ENCODE measurements around the gene SMOC2.

DNA sequence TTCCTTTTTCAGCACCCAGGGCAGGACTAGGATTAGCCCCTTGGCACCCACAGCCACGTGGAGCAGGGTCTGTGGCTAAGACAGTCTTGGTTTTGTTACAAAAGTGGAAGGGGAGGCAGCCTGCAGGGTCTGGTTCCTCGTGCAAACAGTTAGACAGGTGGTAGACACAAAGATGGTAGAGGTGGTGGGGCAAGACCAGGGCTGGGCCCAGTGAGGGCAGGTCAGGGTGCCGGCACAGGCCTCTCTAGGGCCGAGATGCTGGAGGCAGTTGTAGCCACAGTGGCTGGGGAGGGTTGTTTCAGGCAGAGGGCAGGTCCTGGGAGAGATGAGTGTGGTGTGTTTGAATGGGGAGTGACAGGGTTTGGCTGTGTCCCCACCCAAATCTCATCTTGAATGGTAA, 161.6 kb downstream of the SMOC2 start:
- TF ChIP-seq, protein P1, sequence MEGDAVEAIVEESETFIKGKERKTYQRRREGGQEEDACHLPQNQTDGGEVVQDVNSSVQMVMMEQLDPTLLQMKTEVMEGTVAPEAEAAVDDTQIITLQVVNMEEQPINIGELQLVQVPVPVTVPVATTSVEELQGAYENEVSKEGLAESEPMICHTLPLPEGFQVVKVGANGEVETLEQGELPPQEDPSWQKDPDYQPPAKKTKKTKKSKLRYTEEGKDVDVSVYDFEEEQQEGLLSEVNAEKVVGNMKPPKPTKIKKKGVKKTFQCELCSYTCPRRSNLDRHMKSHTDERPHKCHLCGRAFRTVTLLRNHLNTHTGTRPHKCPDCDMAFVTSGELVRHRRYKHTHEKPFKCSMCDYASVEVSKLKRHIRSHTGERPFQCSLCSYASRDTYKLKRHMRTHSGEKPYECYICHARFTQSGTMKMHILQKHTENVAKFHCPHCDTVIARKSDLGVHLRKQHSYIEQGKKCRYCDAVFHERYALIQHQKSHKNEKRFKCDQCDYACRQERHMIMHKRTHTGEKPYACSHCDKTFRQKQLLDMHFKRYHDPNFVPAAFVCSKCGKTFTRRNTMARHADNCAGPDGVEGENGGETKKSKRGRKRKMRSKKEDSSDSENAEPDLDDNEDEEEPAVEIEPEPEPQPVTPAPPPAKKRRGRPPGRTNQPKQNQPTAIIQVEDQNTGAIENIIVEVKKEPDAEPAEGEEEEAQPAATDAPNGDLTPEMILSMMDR (IDR thresholded peaks at IDR 0.05) = no peak
- no peak for TF ChIP-seq POLR2A (IDR thresholded peaks at IDR 0.05)

Measured in prostate gland (tissue), 2 donors.